Mesodermal cell (in vitro differentiated cells): ENCODE measurements around the gene WSCD1.

Experiments used
- H3K27ac ChIP-seq: 2 replicates; pipeline ENCODE4 v1.7.0; 2013; ENCODE audit warnings: mild to moderate bottlenecking, low read depth, low read length, moderate library complexity; ENCODE audit not compliant: severe bottlenecking
- H3K36me3 ChIP-seq: 2 replicates; pipeline ENCODE4 v1.7.1; 2013; ENCODE audit warnings: mild to moderate bottlenecking, low read length, moderate library complexity; ENCODE audit not compliant: control insufficient read depth, insufficient read depth
- H3K4me1 ChIP-seq: one replicate; pipeline ENCODE4 v1.7.1; 2013; ENCODE audit warnings: mild to moderate bottlenecking, low read length; ENCODE audit not compliant: insufficient read depth, control insufficient read depth, poor library complexity, severe bottlenecking
- H3K4me3 ChIP-seq: 2 replicates; pipeline ENCODE4 v1.7.0; 2013; ENCODE audit warnings: low read length, control low read depth, mild to moderate bottlenecking; ENCODE audit not compliant: insufficient read depth, poor library complexity, severe bottlenecking; ENCODE audit errors: extremely low read depth
- H3K9me3 ChIP-seq: 2 replicates; pipeline ENCODE4 v1.7.1; 2013; ENCODE audit warnings: mild to moderate bottlenecking, low read length, moderate library complexity; ENCODE audit not compliant: control insufficient read depth
- WGBS, 2 experiments: methylation state at CpG; one replicate each; pipeline ENCODE4 v1.1.5; 2013; ENCODE audit warnings: missing lambda C conversion rate in 2 of 2; ENCODE audit not compliant: insufficient coverage in 2 of 2; 5-methylcytosine and 5-hydroxymethylcytosine counted together

Gene WSCD1

GRCh38 chr17:6107791-6108190 is 37.6 kb downstream of the WSCD1 start:
- WGBS, 2 experiments, result 91 to 100% methylated on average over 1 to 8 of the region's 12 CpGs
- Histone ChIP-seq H3K4me1 (no peaks in the 10 kb centered on the region), H3K9me3 (no peaks in the 10 kb centered on the region), H3K4me3 (no peak overlapping the region), H3K36me3 (no peaks in the 10 kb centered on the region), H3K27ac (no peak overlapping the region)

GRCh38 chr17:6108382-6108781 is 38.2 kb downstream of the WSCD1 start:
- Histone ChIP-seq H3K36me3 (no peaks in the 10 kb centered on the region), H3K4me1 (no peaks in the 10 kb centered on the region), H3K4me3 (no peak overlapping the region), H3K9me3 (no peaks in the 10 kb centered on the region), H3K27ac (no peak overlapping the region)
- WGBS, 2 experiments, result 92 to 94% methylated on average over 2 to 4 of the region's 5 CpGs

GRCh38 chr17:6108987-6109386 is 38.8 kb downstream of the WSCD1 start:
- H3K4me3 ChIP-seq, result no peak overlapping the region
- H3K27ac ChIP-seq, result no peak overlapping the region
- WGBS, 2 experiments, result 89 to 91% methylated on average over 3 to 5 of the region's 5 CpGs
- no peaks in the 10 kb centered on the region for H3K9me3 ChIP-seq
- no peaks in the 10 kb centered on the region for H3K36me3 ChIP-seq
- H3K4me1 ChIP-seq, result no peaks in the 10 kb centered on the region

- H3K27ac ChIP-seq, result no peak overlapping the region
- H3K9me3 ChIP-seq, result no peaks in the 10 kb centered on the region
- no peaks in the 10 kb centered on the region for H3K36me3 ChIP-seq
- no peak overlapping the region for H3K4me3 ChIP-seq
- H3K4me1 ChIP-seq, result no peaks in the 10 kb centered on the region
- WGBS, 2 experiments, result 87 to 95% methylated on average over 4 of the region's 4 CpGs
Measured at GRCh38 chr17:6109536-6109935, 39.4 kb downstream of the WSCD1 start.

GRCh38 chr17:6110088-6110487 is 39.9 kb downstream of the WSCD1 start:
- Histone ChIP-seq H3K36me3 (no peaks in the 10 kb centered on the region), H3K4me3 (no peak overlapping the region), H3K27ac (no peak overlapping the region), H3K9me3 (no peaks in the 10 kb centered on the region), H3K4me1 (no peaks in the 10 kb centered on the region)
- WGBS, 2 experiments, result 81 to 93% methylated on average over 3 of the region's 4 CpGs

- no peaks in the 10 kb centered on the region for H3K36me3 ChIP-seq
- H3K4me1 ChIP-seq, result no peaks in the 10 kb centered on the region
- 89 to 94% methylated on average over 5 to 6 of the region's 7 CpGs for WGBS, 2 experiments
- H3K4me3 ChIP-seq, result no peak overlapping the region
- no peaks in the 10 kb centered on the region for H3K9me3 ChIP-seq
- no peak overlapping the region for H3K27ac ChIP-seq
Measured at GRCh38 chr17:6110592-6110991, 40.4 kb downstream of the WSCD1 start.

GRCh38 chr17:6120351-6120750 is 50.2 kb downstream of the WSCD1 start:
- H3K9me3 ChIP-seq, result peaks cover 8% of the 10 kb centered on the region
- H3K4me1 ChIP-seq, result no peaks in the 10 kb centered on the region
- H3K27ac ChIP-seq, result no peak overlapping the region
- WGBS, 2 experiments, result 96 to 98% methylated on average over 30 to 33 of the region's 34 CpGs
- no peaks in the 10 kb centered on the region for H3K36me3 ChIP-seq
- H3K4me3 ChIP-seq, result no peak overlapping the region

GRCh38 chr17:6124856-6125255 is 54.7 kb downstream of the WSCD1 start:
- Histone ChIP-seq H3K4me3 (no peak overlapping the region), H3K27ac (no peak overlapping the region), H3K9me3 (peaks cover 8% of the 10 kb centered on the region), H3K36me3 (no peaks in the 10 kb centered on the region), H3K4me1 (no peaks in the 10 kb centered on the region)

GRCh38 chr17:6126768-6127167 is 56.6 kb downstream of the WSCD1 start:
- Histone ChIP-seq H3K27ac (no peak overlapping the region), H3K9me3 (peaks cover 8% of the 10 kb centered on the region), H3K4me1 (no peaks in the 10 kb centered on the region), H3K36me3 (no peaks in the 10 kb centered on the region), H3K4me3 (no peak overlapping the region)
- WGBS, 2 experiments, result 78 to 100% methylated on average over 1 of the region's 1 CpG

GRCh38 chr17:6134721-6135120 is 64.5 kb downstream of the WSCD1 start:
- Histone ChIP-seq H3K4me1 (no peaks in the 10 kb centered on the region), H3K36me3 (no peaks in the 10 kb centered on the region), H3K9me3 (no peaks in the 10 kb centered on the region), H3K4me3 (no peak overlapping the region), H3K27ac (no peak overlapping the region)
- WGBS, 2 experiments, result no CpG with 5 or more reads among the region's 2 CpGs

- Histone ChIP-seq H3K27ac (no peak overlapping the region), H3K36me3 (no peaks in the 10 kb centered on the region), H3K4me1 (no peaks in the 10 kb centered on the region), H3K9me3 (no peaks in the 10 kb centered on the region), H3K4me3 (no peak overlapping the region)
- no CpG with 5 or more reads among the region's 5 CpGs for WGBS, 2 experiments
Measured at GRCh38 chr17:6135236-6135635, 65.1 kb downstream of the WSCD1 start.

- Histone ChIP-seq H3K36me3 (no peaks in the 10 kb centered on the region), H3K4me1 (no peaks in the 10 kb centered on the region), H3K9me3 (no peaks in the 10 kb centered on the region), H3K4me3 (no peak overlapping the region), H3K27ac (no peak overlapping the region)
- WGBS, 2 experiments, result 92 to 97% methylated on average over 2 to 4 of the region's 8 CpGs
Measured at GRCh38 chr17:6135996-6136395, 65.8 kb downstream of the WSCD1 start.
